Measurements from ENCODE around the gene TPBGL.

DNA sequence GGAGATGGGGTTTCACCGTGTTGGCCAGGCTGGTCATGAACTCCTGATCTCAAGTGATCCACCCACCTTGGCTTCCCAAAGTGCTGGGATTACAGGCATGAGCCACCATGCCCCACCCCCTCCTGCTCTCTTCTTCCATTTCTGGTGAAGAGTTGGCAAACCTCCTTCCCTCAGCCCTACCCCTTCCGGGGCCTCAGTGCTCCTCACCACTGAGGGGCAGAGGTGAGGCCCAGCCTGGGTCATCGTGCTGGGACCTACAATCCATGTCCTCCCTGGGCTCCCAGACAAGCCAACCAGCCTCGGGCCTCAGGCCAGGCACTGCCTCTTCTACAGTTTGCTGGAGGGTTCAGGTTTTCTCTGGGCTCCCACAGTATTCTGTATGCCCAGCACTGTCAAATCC is 14.8 kb upstream of the TPBGL start:
- no peak for TF ChIP-seq EZH2 (IDR thresholded peaks at IDR 0.05; ENCODE audit: low read length, unreplicated experiment)
- TF ChIP-seq, protein P1, sequence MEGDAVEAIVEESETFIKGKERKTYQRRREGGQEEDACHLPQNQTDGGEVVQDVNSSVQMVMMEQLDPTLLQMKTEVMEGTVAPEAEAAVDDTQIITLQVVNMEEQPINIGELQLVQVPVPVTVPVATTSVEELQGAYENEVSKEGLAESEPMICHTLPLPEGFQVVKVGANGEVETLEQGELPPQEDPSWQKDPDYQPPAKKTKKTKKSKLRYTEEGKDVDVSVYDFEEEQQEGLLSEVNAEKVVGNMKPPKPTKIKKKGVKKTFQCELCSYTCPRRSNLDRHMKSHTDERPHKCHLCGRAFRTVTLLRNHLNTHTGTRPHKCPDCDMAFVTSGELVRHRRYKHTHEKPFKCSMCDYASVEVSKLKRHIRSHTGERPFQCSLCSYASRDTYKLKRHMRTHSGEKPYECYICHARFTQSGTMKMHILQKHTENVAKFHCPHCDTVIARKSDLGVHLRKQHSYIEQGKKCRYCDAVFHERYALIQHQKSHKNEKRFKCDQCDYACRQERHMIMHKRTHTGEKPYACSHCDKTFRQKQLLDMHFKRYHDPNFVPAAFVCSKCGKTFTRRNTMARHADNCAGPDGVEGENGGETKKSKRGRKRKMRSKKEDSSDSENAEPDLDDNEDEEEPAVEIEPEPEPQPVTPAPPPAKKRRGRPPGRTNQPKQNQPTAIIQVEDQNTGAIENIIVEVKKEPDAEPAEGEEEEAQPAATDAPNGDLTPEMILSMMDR (conservative IDR thresholded peaks at IDR 0.05; ENCODE audit: low read depth, low read length), result no peak
- no peak for TF ChIP-seq EZH2phosphoT487 (IDR thresholded peaks at IDR 0.05; ENCODE audit: borderline replicate concordance, low read length)

Data from PC-3 (cell line).